HG03025 (cell line): ENCODE measurements around the gene ARMC3.
"Not testable (repeated sequence)": the region's sequence is repeated elsewhere in the genome, so short reads cannot be mapped to it uniquely, and the experiment has no call there.

Experiments
- ATAC-seq: cut with Tn5 transposase; IDR thresholded peaks from one replicate; pipeline ENCODE4 v1.9.1; 2021; ENCODE audit warnings: mild to moderate bottlenecking, moderate library complexity; ENCODE audit not compliant: unreplicated experiment, low FRiP score

Gene ARMC3, protein sequence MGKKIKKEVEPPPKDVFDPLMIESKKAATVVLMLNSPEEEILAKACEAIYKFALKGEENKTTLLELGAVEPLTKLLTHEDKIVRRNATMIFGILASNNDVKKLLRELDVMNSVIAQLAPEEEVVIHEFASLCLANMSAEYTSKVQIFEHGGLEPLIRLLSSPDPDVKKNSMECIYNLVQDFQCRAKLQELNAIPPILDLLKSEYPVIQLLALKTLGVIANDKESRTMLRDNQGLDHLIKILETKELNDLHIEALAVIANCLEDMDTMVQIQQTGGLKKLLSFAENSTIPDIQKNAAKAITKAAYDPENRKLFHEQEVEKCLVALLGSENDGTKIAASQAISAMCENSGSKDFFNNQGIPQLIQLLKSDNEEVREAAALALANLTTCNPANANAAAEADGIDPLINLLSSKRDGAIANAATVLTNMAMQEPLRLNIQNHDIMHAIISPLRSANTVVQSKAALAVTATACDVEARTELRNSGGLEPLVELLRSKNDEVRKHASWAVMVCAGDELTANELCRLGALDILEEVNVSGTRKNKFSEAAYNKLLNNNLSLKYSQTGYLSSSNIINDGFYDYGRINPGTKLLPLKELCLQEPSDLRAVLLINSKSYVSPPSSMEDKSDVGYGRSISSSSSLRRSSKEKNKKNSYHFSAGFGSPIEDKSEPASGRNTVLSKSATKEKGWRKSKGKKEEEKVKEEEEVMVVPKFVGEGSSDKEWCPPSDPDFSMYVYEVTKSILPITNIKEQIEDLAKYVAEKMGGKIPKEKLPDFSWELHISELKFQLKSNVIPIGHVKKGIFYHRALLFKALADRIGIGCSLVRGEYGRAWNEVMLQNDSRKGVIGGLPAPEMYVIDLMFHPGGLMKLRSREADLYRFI

GRCh38 chr10:22927661-22928403 lies at the start of gene ARMC3:
Gene ARMC3, plus strand, starts transcription at chr10:22928053. Its CDS starts 3,944 bp downstream, at chr10:22931997.
- ATAC-seq = no peak

- ATAC-seq = no peak
Measured at GRCh38 chr10:22891797-22892196, 36.1 kb upstream of the ARMC3 start.

- ATAC-seq = no peak
Measured at GRCh38 chr10:22893781-22894180, 34.1 kb upstream of the ARMC3 start.

DNA sequence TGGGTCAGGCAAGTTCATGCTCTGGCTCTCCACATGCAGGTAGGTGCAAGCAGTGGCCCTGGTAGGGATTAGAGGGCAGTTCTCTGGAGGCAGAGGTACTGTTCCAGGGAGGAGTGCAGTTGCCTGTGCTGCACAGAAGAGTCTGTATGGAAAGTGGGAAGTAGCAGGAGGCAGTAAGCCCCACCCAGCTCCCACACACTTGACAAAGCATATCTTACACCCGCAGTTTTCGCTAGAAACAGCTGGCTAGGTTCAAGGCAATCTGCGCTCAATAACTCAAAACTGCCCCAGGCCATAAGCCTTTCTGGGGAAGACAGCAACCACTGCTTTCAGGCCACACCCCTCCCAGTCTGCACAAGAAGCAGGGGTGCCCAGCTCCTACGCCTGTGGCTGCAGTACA lies 33.1 kb upstream of the ARMC3 start:
- ATAC-seq = no peak

DNA sequence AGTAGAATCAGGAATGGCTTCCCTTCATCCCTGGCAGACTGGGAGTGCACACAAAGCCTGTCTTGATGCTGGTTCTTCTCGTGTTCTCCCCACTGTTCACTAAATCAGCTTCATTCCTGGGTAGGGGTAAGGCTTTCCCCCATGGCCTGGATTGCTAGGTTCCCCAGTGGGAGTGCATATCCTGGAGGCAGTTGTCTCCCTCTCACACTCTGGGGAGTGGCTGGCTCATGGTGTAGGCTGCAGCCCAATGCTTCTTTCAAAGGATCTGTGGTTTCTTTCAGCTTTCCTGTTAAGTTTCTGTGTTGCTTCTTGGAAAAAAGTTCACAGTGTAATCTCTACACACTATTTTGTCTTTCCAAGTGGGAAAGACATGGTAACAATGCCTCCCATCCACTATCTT lies 32.6 kb upstream of the ARMC3 start:
- ATAC-seq = no peak

DNA sequence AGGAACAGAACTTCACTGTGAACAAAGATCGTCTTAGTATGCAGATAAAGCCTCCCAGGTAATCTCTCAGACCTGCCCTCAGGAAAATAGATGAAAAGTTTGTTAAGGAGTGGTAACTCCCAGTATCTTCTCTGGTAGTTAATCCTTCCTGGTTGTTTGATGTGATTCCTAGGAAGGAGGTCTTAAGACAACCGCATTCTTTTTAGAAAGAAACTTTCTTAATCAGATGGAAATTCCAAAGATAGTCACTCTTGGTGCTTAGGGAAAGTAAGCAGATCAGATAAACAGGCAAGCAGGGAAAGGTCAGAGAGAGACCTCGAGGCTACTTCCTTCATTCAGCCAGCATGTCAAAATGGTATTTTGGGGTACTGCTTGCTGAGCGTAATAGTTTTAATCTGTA lies 30.5 kb upstream of the ARMC3 start:
- no peak for ATAC-seq

DNA sequence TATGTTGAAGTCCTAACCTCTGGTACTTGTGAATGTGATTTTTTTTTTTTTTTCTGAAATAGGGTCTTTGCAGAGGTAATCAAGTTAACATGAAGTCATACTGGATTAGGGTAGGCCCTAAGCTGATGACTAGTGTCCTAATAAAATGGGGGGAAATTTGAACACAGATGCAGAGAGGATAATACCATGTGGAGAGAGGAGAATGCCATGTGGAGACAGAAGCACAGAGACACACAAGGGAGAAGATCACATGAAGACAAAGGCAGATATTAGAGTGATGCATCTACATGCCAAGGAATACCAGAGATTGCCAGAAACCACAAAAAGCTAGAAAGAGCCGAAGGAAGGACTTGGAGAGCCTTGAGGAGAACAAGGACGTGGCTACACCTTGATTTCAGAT lies 28.5 kb upstream of the ARMC3 start:
- ATAC-seq = no peak

- no peak for ATAC-seq
Measured at GRCh38 chr10:22899775-22900174, 28.1 kb upstream of the ARMC3 start.

- no peak for ATAC-seq
Measured at GRCh38 chr10:22900841-22901601, 26.8 kb upstream of the ARMC3 start.

DNA sequence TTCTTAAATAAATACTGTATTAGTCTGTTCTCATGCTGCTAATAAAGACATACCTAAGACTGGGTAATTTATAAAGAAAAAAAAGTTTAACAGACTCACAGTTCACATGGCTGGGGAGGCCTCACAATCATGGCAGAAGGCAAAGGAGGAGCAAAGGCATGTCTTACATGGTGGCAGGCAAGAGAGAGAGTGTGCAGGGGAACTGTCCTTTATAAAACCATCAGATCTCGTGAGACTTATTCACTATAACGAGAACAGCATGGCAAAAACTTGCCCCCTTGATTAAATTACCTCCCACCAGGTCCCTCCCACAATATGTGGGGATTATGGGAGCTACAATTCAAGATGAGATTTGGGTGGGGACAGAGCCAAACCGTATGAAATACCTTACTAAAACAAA lies 25.7 kb upstream of the ARMC3 start:
- not testable (repeated sequence) for ATAC-seq

GRCh38 chr10:22903694-22904093 lies 24.2 kb upstream of the ARMC3 start:
- no peak for ATAC-seq

DNA sequence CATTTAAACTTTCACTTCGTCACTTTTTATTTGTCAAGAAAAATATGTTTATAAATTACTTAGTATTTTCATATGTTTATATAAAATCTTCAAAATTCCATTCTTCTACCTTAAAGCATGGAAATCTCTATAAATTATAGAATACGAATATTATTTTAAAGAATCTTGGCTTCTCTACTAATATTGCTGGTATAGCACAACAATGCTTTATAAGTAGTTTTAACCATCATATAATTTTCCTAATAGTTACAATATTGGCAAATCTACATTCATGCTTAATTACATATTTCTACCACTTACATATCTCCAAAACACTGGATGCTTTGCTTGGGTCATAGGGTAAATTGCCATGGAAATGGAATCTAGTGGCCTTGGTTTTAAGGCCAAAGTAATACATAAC lies 21.1 kb upstream of the ARMC3 start:
- no peak for ATAC-seq

DNA sequence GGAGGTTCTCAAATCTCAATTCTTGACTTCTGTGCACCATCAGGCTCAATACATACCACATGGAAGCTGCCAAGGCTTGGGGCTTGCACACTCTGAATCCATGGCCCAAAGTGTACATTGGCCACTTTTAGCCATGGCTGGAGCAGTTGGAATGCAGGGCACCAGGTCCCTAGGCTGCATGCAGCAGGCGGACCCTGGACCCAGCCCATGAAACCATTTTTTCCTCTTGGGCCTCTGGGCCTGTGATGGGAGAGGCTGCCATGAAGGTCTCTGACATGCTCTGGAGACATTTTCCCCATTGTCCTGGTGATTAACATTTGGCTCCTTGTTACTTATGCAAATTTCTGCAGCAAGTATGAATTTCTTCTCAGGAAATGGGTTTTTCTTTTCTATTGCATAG lies 19.0 kb upstream of the ARMC3 start:
- no peak for ATAC-seq

- not testable (repeated sequence) for ATAC-seq
Measured at GRCh38 chr10:22909673-22910072, 18.2 kb upstream of the ARMC3 start.

GRCh38 chr10:22911067-22911466 lies 16.8 kb upstream of the ARMC3 start:
- no peak for ATAC-seq

DNA sequence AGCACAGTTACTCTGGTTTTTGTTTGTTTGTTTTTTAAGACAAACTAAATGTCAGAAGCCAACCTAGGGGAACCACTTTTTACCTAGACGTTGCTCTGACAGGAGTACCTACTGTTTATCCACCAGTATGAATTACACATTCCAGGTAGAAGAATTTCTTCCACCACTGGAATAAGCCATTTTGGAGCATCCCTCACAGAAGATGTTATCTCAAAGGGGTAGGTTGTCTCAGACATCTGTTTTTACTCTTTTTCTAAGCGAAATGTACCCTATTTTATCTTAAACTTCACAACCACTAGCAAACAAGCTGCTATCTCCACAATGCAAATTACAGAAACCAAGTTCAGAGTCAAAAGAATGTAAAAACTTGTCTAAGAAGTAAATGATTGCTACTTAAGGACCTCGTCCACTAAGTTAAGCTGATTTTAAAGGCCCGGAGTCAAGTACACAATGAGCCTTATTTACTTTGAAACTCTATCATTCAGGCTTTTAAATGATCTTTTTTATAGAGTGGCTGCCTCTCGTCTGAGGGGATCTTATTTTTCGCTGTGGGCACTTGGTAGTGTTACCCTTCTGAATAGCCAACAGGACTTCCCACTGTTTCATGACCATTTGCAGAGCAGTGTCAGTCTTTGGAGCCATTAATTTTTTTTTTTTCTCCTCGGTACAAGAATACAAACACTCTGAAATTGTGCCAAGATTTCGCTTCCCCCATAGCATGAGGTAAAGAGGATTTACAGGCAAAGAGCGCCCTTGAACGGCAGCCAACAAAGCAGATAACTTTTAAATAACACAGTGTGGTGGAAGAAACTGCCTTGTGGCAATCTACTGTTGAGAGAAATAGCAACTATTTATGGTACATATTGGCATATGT lies 15.7 kb upstream of the ARMC3 start:
- ATAC-seq = no peak

DNA sequence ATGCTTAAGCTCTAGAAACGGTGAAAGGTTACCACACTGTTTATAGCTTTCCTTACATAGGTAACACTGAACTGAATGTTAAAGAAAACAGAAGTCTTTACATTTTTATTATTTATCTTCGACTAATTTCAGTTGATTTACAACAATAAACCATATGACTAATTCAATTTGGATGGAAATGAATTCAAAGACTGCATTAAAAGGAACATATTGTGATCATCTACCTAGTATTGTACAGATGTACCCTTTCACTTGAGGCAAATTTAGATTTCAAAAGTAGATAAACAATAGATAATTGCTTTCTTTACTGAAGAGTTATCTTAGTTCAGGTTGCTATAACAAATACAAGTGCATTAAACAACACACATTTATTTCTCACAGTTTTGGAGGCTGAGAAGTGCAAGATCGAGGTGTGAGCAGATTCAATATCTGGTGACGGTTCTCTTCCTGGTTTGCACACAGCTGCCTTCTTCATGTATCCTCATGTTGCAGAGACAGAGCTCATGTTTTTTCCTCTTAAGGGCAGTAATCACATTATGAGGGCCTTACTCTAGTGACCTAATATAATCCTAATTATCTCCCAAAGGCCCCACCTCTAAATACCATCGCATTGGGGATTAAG lies 15.0 kb upstream of the ARMC3 start:
- no peak for ATAC-seq

GRCh38 chr10:22913474-22914092 lies 14.3 kb upstream of the ARMC3 start:
- ATAC-seq = no peak
